Gastrocnemius medialis (tissue), 4 donors: ENCODE results near the gene PPIL6. TPM values are rescaled to one million over a fixed set of nuclear protein-coding genes. Genes with fewer than 3 reads are reported as not detected.

Experiments used
- ATAC-seq, 2 donors: fragments of 150-250 bp; one replicate each; pipeline ENCODE4 v1.9.1; 2016
- DNase-seq, 2 donors: peaks; one replicate each; pipeline ENCODE4 v3.0.0-alpha.2; 2019
- H3K27ac ChIP-seq, 4 donors: fragments of 200-600 bp; sonication (generic); 1 replicate in 1 of 4; 2 replicates in 3 of 4; pipeline ENCODE4 v1.5.1; 2016 to 2018; ENCODE audit warnings: mild to moderate bottlenecking in 2 of 4, moderate library complexity in 1 of 4
- H3K27me3 ChIP-seq, 3 donors: fragments of 200-600 bp; sonication (generic) in 2 of 3; 1 replicate in 1 of 3; 2 replicates in 2 of 3; pipeline versions ENCODE4 v1.5.1 to v1.6.0; 2016 to 2019; ENCODE audit warnings: mild to moderate bottlenecking in 1 of 3, moderate library complexity in 1 of 3
- H3K36me3 ChIP-seq, 2 donors: fragments of 200-600 bp; sonication (generic) in 1 of 2; one replicate each; pipeline ENCODE4 v1.5.1; 2017 to 2018
- H3K4me1 ChIP-seq, 2 donors: fragments of 200-600 bp; sonication (generic) in 1 of 2; one replicate each; pipeline ENCODE4 v1.5.1; 2016 to 2017; ENCODE audit warnings: mild to moderate bottlenecking in 2 of 2
- H3K4me3 ChIP-seq, 4 donors: fragments of 200-600 bp; sonication (generic) in 3 of 4; 1 replicate in 1 of 4; 2 replicates in 3 of 4; pipeline ENCODE4 v1.5.1; 2016 to 2019; ENCODE audit warnings: mild to moderate bottlenecking in 2 of 4
- H3K9me3 ChIP-seq, 3 donors: fragments of 200-600 bp; sonication (generic) in 2 of 3; 1 replicate in 1 of 3; 2 replicates in 2 of 3; pipeline ENCODE4 v1.5.1; 2016 to 2019
- CTCF ChIP-seq, 5 experiments: fragments of 450-650 bp in 3 of 5; fragments of 200-600 bp in 2 of 5; sonication (generic) in 2 of 5; IDR thresholded peaks in 4 of 5; conservative IDR thresholded peaks in 1 of 5; 1 replicate in 4 of 5; 2 replicates in 1 of 5; pipeline ENCODE4 v1.5.1; 2016 to 2019; ENCODE audit warnings: antibody characterized with exemption in 5 of 5, mild to moderate bottlenecking in 3 of 5, moderate library complexity in 3 of 5
- POLR2A ChIP-seq, 2 donors: fragments of 450-650 bp; IDR thresholded peaks; one replicate each; pipeline ENCODE4 v1.6.1; 2017; ENCODE audit warnings: antibody characterized with exemption in 2 of 2, mild to moderate bottlenecking in 2 of 2, moderate library complexity in 2 of 2
- in situ Hi-C, 4 donors: fragments of 200-750 bp; cut with MboI; loops; one replicate each; pipeline versions ENCODE4 v1.15.0 to v1.8.0; 2017; ENCODE audit warnings: low sequenced_read_pairs in 4 of 4
- intact Hi-C: fragments of 100-400 bp; cut with DNase I; formaldehyde crosslinking; loops from one replicate; pipeline ENCODE4 v1.15.1; 2023; ENCODE audit warnings: low total_unique reads
- total RNA-seq, 4 donors: library from RNA; depleted of rRNA; stranded (reverse); fragments of >200 nt; gene quantifications; one replicate each; pipeline versions ENCODE4 v1.1.0 to v1.2.3, GENCODE V29; 2016

The PPIL6 gene
- total RNA-seq, 4 donors from 2014 or later: 0.64 to 2.9 (median 1.3) TPM

- DNase-seq (peak in 1 of 2 donors; percentile 21), ATAC-seq (peak; percentile 69 to 96)
- H3K4me3 ChIP-seq: no peak overlapping the region
- H3K27me3 ChIP-seq: no peaks in the 10 kb centered on the region
- H3K4me1 ChIP-seq: peaks cover 45 to 46% of the 10 kb centered on the region in 2 donors
- intact Hi-C loops: no loop called here
- H3K27ac ChIP-seq: peak overlapping the region; percentile 55 to 80 (median 70)
- peaks cover 0 to 63% of the 10 kb centered on the region in 2 donors for H3K36me3 ChIP-seq
- in situ Hi-C loops: no loop called here
- no peaks in the 10 kb centered on the region for H3K9me3 ChIP-seq
- TF ChIP-seq CTCF (IDR thresholded peaks at IDR 0.05 in 4 of 5, conservative IDR thresholded peaks at IDR 0.05 in 1 of 5) (no peak), POLR2A (IDR thresholded peaks at IDR 0.05) (no peak)
Measured at GRCh38 chr6:109373762-109374161, 66.7 kb downstream of the PPIL6 start.

- no peak overlapping the region for H3K4me3 ChIP-seq
- H3K9me3 ChIP-seq: no peaks in the 10 kb centered on the region
- intact Hi-C loops: no loop called here
- DNase-seq (no peak), ATAC-seq (no peak)
- no peaks in the 10 kb centered on the region for H3K27me3 ChIP-seq
- peak overlapping the region; percentile 55 to 80 (median 70) for H3K27ac ChIP-seq
- TF ChIP-seq CTCF (IDR thresholded peaks at IDR 0.05 in 4 of 5, conservative IDR thresholded peaks at IDR 0.05 in 1 of 5) (no peak), POLR2A (IDR thresholded peaks at IDR 0.05) (no peak)
- in situ Hi-C loops: no loop called here
- peaks cover 0 to 68% of the 10 kb centered on the region in 2 donors for H3K36me3 ChIP-seq
- peaks cover 42% of the 10 kb centered on the region in 2 donors for H3K4me1 ChIP-seq
Measured at GRCh38 chr6:109373331-109373730, 67.1 kb downstream of the PPIL6 start.

- peak overlapping the region; percentile 60 to 80 (median 76) for H3K27ac ChIP-seq
- peaks cover 0 to 70% of the 10 kb centered on the region in 2 donors for H3K36me3 ChIP-seq
- TF ChIP-seq POLR2A (IDR thresholded peaks at IDR 0.05): no peak
- no peak for TF ChIP-seq CTCF (IDR thresholded peaks at IDR 0.05 in 4 of 5, conservative IDR thresholded peaks at IDR 0.05 in 1 of 5)
- H3K9me3 ChIP-seq: no peaks in the 10 kb centered on the region
- H3K4me1 ChIP-seq: peaks cover 38% of the 10 kb centered on the region in 2 donors
- H3K4me3 ChIP-seq: no peak overlapping the region
- ATAC-seq: no peak
- H3K27me3 ChIP-seq: no peaks in the 10 kb centered on the region
- intact Hi-C loops (no loop called here), in situ Hi-C loops (no loop called here)
- DNase-seq: no peak
Measured at GRCh38 chr6:109372130-109372529, 68.3 kb downstream of the PPIL6 start.

GRCh38 chr6:109370792-109371191, 69.6 kb downstream of the PPIL6 start:
- H3K4me1 ChIP-seq: peaks cover 34 to 38% of the 10 kb centered on the region in 2 donors
- H3K36me3 ChIP-seq: peaks cover 0 to 70% of the 10 kb centered on the region in 2 donors
- DNase-seq (no peak), ATAC-seq (no peak)
- no peak overlapping the region for H3K4me3 ChIP-seq
- no peak for TF ChIP-seq CTCF (IDR thresholded peaks at IDR 0.05 in 4 of 5, conservative IDR thresholded peaks at IDR 0.05 in 1 of 5)
- intact Hi-C loops: no loop called here
- no peaks in the 10 kb centered on the region for H3K27me3 ChIP-seq
- peak overlapping the region; percentile 60 to 80 (median 76) for H3K27ac ChIP-seq
- in situ Hi-C loops: no loop called here
- no peaks in the 10 kb centered on the region for H3K9me3 ChIP-seq

- H3K9me3 ChIP-seq: no peaks in the 10 kb centered on the region
Measured at GRCh38 chr6:109370336-109370735, 70.1 kb downstream of the PPIL6 start.

More at GRCh38 chr6:109370336-109370735, 70.1 kb downstream of the PPIL6 start:
- TF ChIP-seq POLR2A (IDR thresholded peaks at IDR 0.05) (no peak), CTCF (IDR thresholded peaks at IDR 0.05 in 4 of 5, conservative IDR thresholded peaks at IDR 0.05 in 1 of 5) (no peak)
- Histone ChIP-seq H3K4me3 (no peak overlapping the region), H3K27me3 (no peaks in the 10 kb centered on the region), H3K36me3 (peaks cover 0 to 69% of the 10 kb centered on the region in 2 donors), H3K27ac (peak overlapping the region; percentile 60 to 80 (median 76)), H3K4me1 (peaks cover 34 to 38% of the 10 kb centered on the region in 2 donors)
- ATAC-seq: no peak
- DNase-seq: no peak
- intact Hi-C loops: no loop called here
- in situ Hi-C loops: no loop called here
